A172 (cell line): ENCODE results near the gene TMEM255A. TPM values are rescaled to one million over a fixed set of nuclear protein-coding genes. Genes with fewer than 3 reads are reported as not detected.

Experiments
- total RNA-seq: library from RNA; depleted of rRNA; stranded (reverse); fragments of >200 nt; shearing (Covaris generic); gene quantifications from 2 replicates; pipeline ENCODE4 v1.2.3, GENCODE V29; 2014; rRNA removed

TMEM255A gene
- total RNA-seq, 1 experiment from 2014 or later = 4.0 TPM

Other genes starting within 250 kb of the TMEM255A start
- not detected in 2 replicates for gene RHOXF2B, start 233.8 kb downstream of the TMEM255A start, total RNA-seq
- gene RHOXF1, start 195.5 kb downstream of the TMEM255A start, total RNA-seq = not detected in 2 replicates
- gene RHOXF2, start 152.8 kb downstream of the TMEM255A start, total RNA-seq = not detected in 2 replicates
- gene ZBTB33, start 60.6 kb downstream of the TMEM255A start, total RNA-seq = 11.2 and 12.7 TPM in 2 replicates
- not detected in 2 replicates for gene ATP1B4, start 50.6 kb upstream of the TMEM255A start, total RNA-seq
- 63.5 and 71.7 TPM in 2 replicates for gene LAMP2, start 157.8 kb upstream of the TMEM255A start, total RNA-seq
- 49.0 and 50.3 TPM in 2 replicates for gene CUL4B, start 249.5 kb upstream of the TMEM255A start, total RNA-seq